ENCODE results near the gene CEMIP. TPM values are rescaled to one million over a fixed set of nuclear protein-coding genes. Genes with fewer than 3 reads are reported as not detected.
A peak's percentile ranks its signal among the peaks of the same experiment; 100 is the strongest.

The CEMIP gene
- total RNA-seq, 1 donor from 2014 or later = 0.44 TPM

- no peaks in the 10 kb centered on the region for H3K36me3 ChIP-seq
- DNase-seq = no peak
- H3K27me3 ChIP-seq (ENCODE audit: low read depth) = no peaks in the 10 kb centered on the region
- no peaks in the 10 kb centered on the region for H3K4me1 ChIP-seq
- no peak overlapping the region for H3K4me3 ChIP-seq
- no peak for TF ChIP-seq CTCF (IDR thresholded peaks at IDR 0.05; ENCODE audit: borderline replicate concordance)
- H3K9me3 ChIP-seq (replicated peaks) = no peaks in the 10 kb centered on the region
- intact Hi-C loops (cut with micrococcal nuclease) = no loop called here
- peak overlapping the region; percentile 43 for H3K27ac ChIP-seq (replicated peaks)
Measured at GRCh38 chr15:80801891-80802680, 22.9 kb downstream of the CEMIP start.

GRCh38 chr15:80803580-80804525 is 24.7 kb downstream of the CEMIP start:
- Histone ChIP-seq H3K4me1 (no peaks in the 10 kb centered on the region), H3K4me3 (no peak overlapping the region), H3K27ac (replicated peaks) (no peak overlapping the region), H3K27me3 (ENCODE audit: low read depth) (no peaks in the 10 kb centered on the region), H3K9me3 (replicated peaks) (no peaks in the 10 kb centered on the region), H3K36me3 (no peaks in the 10 kb centered on the region)
- intact Hi-C loops (cut with micrococcal nuclease) = no loop called here
- no peak for TF ChIP-seq CTCF (IDR thresholded peaks at IDR 0.05; ENCODE audit: borderline replicate concordance)
- DNase-seq = no peak

- H3K27me3 ChIP-seq (ENCODE audit: low read depth) = no peaks in the 10 kb centered on the region
- no peak overlapping the region for H3K27ac ChIP-seq (replicated peaks)
- no peak for DNase-seq
- H3K4me1 ChIP-seq = no peaks in the 10 kb centered on the region
- intact Hi-C loops (cut with micrococcal nuclease) = no loop called here
- H3K9me3 ChIP-seq (replicated peaks) = no peaks in the 10 kb centered on the region
- no peak for TF ChIP-seq CTCF (IDR thresholded peaks at IDR 0.05; ENCODE audit: borderline replicate concordance)
- H3K4me3 ChIP-seq = no peak overlapping the region
- H3K36me3 ChIP-seq = no peaks in the 10 kb centered on the region
Measured at GRCh38 chr15:80804970-80805495, 25.9 kb downstream of the CEMIP start.

GRCh38 chr15:80811781-80812315 is 32.7 kb downstream of the CEMIP start:
- H3K9me3 ChIP-seq (replicated peaks) = no peaks in the 10 kb centered on the region
- intact Hi-C loops (cut with micrococcal nuclease) = no loop called here
- DNase-seq = no peak

More at GRCh38 chr15:80811781-80812315, 32.7 kb downstream of the CEMIP start:
- Histone ChIP-seq H3K4me1 (no peaks in the 10 kb centered on the region), H3K27ac (replicated peaks) (no peak overlapping the region), H3K36me3 (no peaks in the 10 kb centered on the region), H3K4me3 (no peak overlapping the region), H3K27me3 (ENCODE audit: low read depth) (no peaks in the 10 kb centered on the region)
- no peak for TF ChIP-seq CTCF (IDR thresholded peaks at IDR 0.05; ENCODE audit: borderline replicate concordance)

Data from left ventricle myocardium inferior (tissue), 1 donor.